Endothelial cell (in vitro differentiated cells): ENCODE data around the gene EPHA2. TPM values are rescaled to one million over a fixed set of nuclear protein-coding genes. Genes with fewer than 3 reads are reported as not detected.
A peak's percentile ranks its signal among the peaks of the same experiment; 100 is the strongest.
"Not testable (repeated sequence)": the region's sequence is repeated elsewhere in the genome, so short reads cannot be mapped to it uniquely, and the experiment has no call there.

Experiments used
- DNase-seq: peaks from one replicate; pipeline ENCODE4 v3.0.0; 2021; ENCODE audit warnings: low spot score
- H3K27ac Mint-ChIP-seq: one replicate; pipeline ENCODE4 v1.8.0; 2021; ENCODE audit warnings: mixed read lengths, inconsistent platforms; ENCODE audit not compliant: unreplicated experiment
- H3K27me3 Mint-ChIP-seq: one replicate; pipeline ENCODE4 v1.8.0; 2021; ENCODE audit warnings: mild to moderate bottlenecking, moderate library complexity, mixed read lengths, inconsistent platforms; ENCODE audit not compliant: unreplicated experiment
- H3K36me3 Mint-ChIP-seq: one replicate; pipeline ENCODE4 v1.8.0; 2021; ENCODE audit warnings: mild to moderate bottlenecking, low read depth, mixed read lengths, inconsistent platforms; ENCODE audit not compliant: unreplicated experiment
- H3K4me1 Mint-ChIP-seq: one replicate; pipeline ENCODE4 v1.8.0; 2021; ENCODE audit warnings: mild to moderate bottlenecking, mixed read lengths, inconsistent platforms; ENCODE audit not compliant: unreplicated experiment
- H3K4me3 Mint-ChIP-seq: one replicate; pipeline ENCODE4 v1.8.0; 2021; ENCODE audit warnings: mild to moderate bottlenecking, mixed read lengths, inconsistent platforms; ENCODE audit not compliant: unreplicated experiment
- H3K9me3 Mint-ChIP-seq: one replicate; pipeline ENCODE4 v1.8.0; 2021; ENCODE audit warnings: mixed read lengths, inconsistent platforms; ENCODE audit not compliant: unreplicated experiment
- total RNA-seq: library from RNA; stranded (reverse); fragmentation: NEBNext Ultra II Directional; extraction: Animal tissue kit (Norgen Biotek cat#: 25700); gene quantifications from one replicate; pipeline ENCODE4 v1.2.1, GENCODE V29; 2021; ENCODE audit not compliant: unreplicated experiment
- TF ChIP-seq, protein P1 (sequence below): fragments of 200-600 bp; sonication (generic); IDR thresholded peaks from one replicate; pipeline ENCODE4 v1.5.0; 2021; ENCODE audit warnings: antibody characterized with exemption; ENCODE audit not compliant: unreplicated experiment

The EPHA2 gene
- total RNA-seq, 1 donor from 2014 or later, result 109 TPM

DNA sequence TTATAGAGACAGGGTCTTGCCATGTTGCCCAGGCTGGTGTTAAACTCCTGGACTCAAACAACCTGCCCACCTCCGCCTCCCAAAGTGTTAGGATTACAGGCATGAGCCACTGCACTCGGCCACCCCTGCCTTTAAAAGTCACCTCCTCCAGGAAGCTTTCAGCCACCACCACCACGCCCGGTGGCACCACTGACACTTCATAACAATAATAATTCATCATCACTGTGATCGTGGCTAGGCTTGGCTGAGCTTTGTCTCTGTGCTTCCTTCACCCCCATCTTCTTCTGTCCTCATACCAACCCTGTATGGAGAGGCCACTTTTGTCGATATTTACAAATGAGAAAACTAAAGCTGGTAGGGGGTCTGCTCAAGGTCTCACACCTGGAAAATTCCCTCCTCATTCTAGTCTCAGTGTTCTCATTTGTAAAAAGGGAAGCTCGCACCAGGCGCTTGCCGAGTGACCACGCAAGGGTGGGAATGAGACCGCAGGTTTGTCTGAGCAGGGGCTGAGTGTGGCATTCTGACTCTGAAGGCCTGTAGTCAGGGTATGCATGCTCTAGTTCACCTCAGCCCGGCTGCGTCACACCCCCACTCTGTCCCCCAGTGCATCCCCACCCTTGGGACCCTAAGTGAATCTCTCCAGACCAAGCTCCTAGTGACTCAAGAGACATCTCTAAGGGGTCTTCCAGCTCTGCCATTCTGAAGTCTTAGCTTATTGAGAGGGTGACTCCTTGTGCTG is 12.9 kb upstream of the EPHA2 start:
- Mint-ChIP-seq H3K9me3 (no peaks in the 10 kb centered on the region), H3K27me3 (peaks cover 6% of the 10 kb centered on the region), H3K27ac (no peak overlapping the region), H3K4me3 (peak overlapping the region; percentile 67), H3K36me3 (no peaks in the 10 kb centered on the region), H3K4me1 (peaks cover 33% of the 10 kb centered on the region)
- no peak for DNase-seq
- TF ChIP-seq, protein P1, sequence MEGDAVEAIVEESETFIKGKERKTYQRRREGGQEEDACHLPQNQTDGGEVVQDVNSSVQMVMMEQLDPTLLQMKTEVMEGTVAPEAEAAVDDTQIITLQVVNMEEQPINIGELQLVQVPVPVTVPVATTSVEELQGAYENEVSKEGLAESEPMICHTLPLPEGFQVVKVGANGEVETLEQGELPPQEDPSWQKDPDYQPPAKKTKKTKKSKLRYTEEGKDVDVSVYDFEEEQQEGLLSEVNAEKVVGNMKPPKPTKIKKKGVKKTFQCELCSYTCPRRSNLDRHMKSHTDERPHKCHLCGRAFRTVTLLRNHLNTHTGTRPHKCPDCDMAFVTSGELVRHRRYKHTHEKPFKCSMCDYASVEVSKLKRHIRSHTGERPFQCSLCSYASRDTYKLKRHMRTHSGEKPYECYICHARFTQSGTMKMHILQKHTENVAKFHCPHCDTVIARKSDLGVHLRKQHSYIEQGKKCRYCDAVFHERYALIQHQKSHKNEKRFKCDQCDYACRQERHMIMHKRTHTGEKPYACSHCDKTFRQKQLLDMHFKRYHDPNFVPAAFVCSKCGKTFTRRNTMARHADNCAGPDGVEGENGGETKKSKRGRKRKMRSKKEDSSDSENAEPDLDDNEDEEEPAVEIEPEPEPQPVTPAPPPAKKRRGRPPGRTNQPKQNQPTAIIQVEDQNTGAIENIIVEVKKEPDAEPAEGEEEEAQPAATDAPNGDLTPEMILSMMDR, result no peak

DNA sequence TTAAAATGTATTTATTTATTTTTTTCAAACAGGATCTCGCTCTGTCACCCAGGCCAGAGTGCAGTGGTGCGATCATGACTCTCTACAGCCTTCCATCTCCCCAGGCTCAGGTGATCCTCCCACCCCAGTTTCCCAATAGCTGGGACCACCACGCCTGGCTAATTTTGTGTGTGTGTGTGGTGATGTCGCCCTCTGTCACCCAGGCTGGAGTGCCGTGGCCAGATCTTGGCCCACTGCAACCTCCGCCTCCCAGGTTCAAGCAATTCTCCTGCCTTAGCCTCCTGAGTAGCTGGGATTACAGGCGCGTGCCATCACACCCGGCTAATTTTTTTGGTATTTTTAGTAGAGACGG is 12.3 kb upstream of the EPHA2 start:
- Mint-ChIP-seq H3K4me3 (peak overlapping the region; percentile 51), H3K4me1 (peaks cover 28% of the 10 kb centered on the region)
- H3K9me3 Mint-ChIP-seq, DNase-seq, H3K27ac Mint-ChIP-seq, H3K27me3 Mint-ChIP-seq, H3K36me3 Mint-ChIP-seq: not testable (repeated sequence)

DNA sequence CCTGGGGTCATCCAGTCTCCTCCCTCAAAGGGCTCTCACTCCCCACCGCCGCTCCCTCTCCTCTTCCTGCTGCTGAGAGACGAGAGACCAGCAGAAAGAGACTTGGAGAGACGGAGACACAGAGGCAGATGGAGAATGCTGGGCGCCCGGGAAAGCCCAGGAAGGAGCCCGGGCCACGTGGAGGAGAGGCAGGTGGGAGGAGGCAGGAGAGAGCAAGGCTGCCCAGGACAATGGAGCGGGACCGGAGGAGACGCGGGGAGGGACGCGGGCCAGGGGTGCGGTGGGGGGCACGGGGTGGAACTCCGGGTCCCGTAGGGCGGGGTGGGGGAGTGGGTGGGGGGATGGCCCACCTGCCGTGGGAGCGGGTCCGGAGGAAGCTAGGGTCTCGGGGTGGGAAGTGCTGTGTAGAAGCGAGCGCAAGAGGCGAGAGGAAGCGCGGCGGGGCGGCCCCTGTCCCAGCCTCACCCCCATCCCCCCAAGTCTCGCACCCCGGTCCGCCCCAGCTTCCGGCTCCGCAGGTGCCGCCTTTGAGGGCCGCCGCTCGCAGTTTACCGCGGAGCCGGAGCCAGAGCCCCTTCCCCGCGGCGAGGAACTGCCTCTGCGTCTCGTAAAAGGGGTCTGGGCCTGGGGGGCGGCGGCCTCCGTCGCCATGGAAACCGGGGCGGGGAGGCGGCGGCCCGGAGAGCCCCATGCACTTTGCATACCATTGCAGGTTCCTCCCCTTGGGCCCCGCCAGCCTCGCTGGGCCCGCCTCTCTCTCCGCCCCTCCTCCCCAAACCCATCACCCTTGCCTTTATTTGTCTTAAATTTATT is 11.7 kb upstream of the EPHA2 start:
- TF ChIP-seq, protein P1, result no peak
- peak; percentile 67 for DNase-seq
- no peak overlapping the region for H3K27ac Mint-ChIP-seq

DNA sequence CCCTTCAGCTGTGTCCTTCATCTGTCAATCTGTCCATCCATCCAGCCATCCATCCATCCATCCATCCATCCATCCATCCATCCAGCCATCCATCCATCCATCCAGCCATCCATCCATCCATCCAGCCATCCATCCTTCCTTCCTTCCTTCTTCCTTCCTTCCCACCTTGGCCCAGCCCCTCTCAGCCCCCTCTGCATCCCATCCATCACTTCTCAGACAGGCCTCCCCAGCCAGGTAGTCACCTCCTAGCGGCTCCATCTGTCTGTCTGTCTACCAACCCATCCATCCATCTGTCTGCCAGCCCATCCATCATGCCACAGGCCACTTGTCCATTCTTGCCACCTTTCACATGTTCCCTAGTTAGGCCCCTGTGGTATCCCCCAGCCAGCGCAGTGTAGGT is 10.2 kb upstream of the EPHA2 start:
- peaks cover 13% of the 10 kb centered on the region for H3K27me3 Mint-ChIP-seq
- TF ChIP-seq, protein P1, result no peak
- H3K4me3 Mint-ChIP-seq, result peak overlapping the region; percentile 33
- no peak overlapping the region for H3K27ac Mint-ChIP-seq
- H3K4me1 Mint-ChIP-seq, result peaks cover 40% of the 10 kb centered on the region
- no peaks in the 10 kb centered on the region for H3K36me3 Mint-ChIP-seq
- no peaks in the 10 kb centered on the region for H3K9me3 Mint-ChIP-seq
- no peak for DNase-seq

More for the DNA sequence above, 11.7 kb upstream of the EPHA2 start:
- no peaks in the 10 kb centered on the region for H3K9me3 Mint-ChIP-seq
- H3K27me3 Mint-ChIP-seq, result peaks cover 10% of the 10 kb centered on the region
- peaks cover 30% of the 10 kb centered on the region for H3K4me1 Mint-ChIP-seq
- H3K36me3 Mint-ChIP-seq, result no peaks in the 10 kb centered on the region
- peak overlapping the region; percentile 51 for H3K4me3 Mint-ChIP-seq

DNA sequence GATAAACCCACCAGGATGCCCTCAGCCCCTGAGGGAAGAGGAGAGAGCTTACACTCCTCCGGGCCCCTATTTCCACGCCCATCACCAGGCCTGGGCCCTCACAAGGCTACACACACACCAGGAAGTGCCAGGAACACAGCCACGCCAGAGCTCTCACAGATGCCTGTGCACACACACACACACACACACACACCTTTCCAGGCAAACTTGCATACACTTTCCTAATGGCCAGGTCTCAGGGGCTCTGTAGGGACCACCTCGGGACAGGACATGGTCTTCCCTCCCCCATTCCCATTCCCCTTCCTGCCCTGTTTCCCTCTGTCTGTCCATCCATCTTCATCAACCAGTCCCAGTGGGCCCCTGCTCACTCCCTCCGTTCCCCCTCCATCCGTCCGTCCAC is 9.7 kb upstream of the EPHA2 start:
- TF ChIP-seq, protein P1, result no peak
- no peak overlapping the region for H3K27ac Mint-ChIP-seq
- DNase-seq, result no peak
- H3K4me3 Mint-ChIP-seq, result peak overlapping the region; percentile 31
- no peaks in the 10 kb centered on the region for H3K9me3 Mint-ChIP-seq
- peaks cover 15% of the 10 kb centered on the region for H3K27me3 Mint-ChIP-seq
- no peaks in the 10 kb centered on the region for H3K36me3 Mint-ChIP-seq
- H3K4me1 Mint-ChIP-seq, result peaks cover 40% of the 10 kb centered on the region
